ENCODE results near the gene PDLIM7.

Gene PDLIM7

DNA sequence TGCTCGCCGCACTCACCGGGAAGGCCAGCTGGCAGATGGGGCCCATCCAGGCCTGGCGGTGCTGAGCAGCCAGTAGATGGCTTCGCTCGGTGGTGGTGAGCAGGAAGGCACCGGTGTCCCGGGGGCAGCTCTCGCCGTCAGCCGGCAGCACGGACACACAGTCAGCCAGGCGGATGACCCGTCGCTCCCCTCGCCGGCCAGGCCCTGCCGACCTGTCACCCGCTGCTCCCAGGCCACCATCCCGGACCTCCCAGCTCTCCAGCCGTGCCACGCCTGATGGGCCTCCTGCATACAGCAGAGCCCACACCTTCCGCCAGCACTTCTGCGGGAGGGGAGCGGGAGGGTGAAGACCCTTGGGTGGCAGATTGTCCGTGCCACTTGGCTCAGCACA lies 10.8 kb upstream of the PDLIM7 start:
- no peaks in the 10 kb centered on the region for H3K27me3 ChIP-seq (ENCODE audit: control insufficient read depth in 1 of 2, insufficient read depth in 1 of 2, low read length in 2 of 2)
- H3K4me3 ChIP-seq (ENCODE audit: insufficient read depth in 1 of 2, low read depth in 1 of 2, low read length in 2 of 2): no peak overlapping the region
- H2AK5ac ChIP-seq (ENCODE audit: low read length, severe bottlenecking): no peak overlapping the region
- WGBS: 97% methylated on average over 26 of the region's 26 CpGs
- H2BK5ac ChIP-seq (ENCODE audit: low read depth, low read length, poor library complexity, severe bottlenecking): no peak overlapping the region
- no peak for DNase-seq
- H3K4me1 ChIP-seq (ENCODE audit: control insufficient read depth, insufficient read depth, low read depth, low read length): peaks cover 6% of the 10 kb centered on the region
- no peak overlapping the region for H4K91ac ChIP-seq (ENCODE audit: low read length)
- H3K4ac ChIP-seq (ENCODE audit: low read depth in 1 of 2, low read length in 2 of 2): no peak overlapping the region
- no peak overlapping the region for H2AFZ ChIP-seq (ENCODE audit: low read depth, low read length)
- no peak overlapping the region for H3K23ac ChIP-seq (ENCODE audit: low read length in 2 of 2)
- no peak overlapping the region for H3K27ac ChIP-seq (ENCODE audit: low read length, poor library complexity, severe bottlenecking)
- H2BK120ac ChIP-seq (ENCODE audit: low read depth, low read length): no peak overlapping the region
- H2BK12ac ChIP-seq (ENCODE audit: low read length in 2 of 2): no peak overlapping the region
- H3K36me3 ChIP-seq (ENCODE audit: control insufficient read depth in 1 of 2, insufficient read depth in 2 of 2, low read depth in 1 of 2, low read length in 2 of 2): peaks cover 30 to 75% of the 10 kb centered on the region in 2 experiments
- H3K9ac ChIP-seq (ENCODE audit: low read length): no peak overlapping the region
- H3K4me2 ChIP-seq (ENCODE audit: low read length, poor library complexity, severe bottlenecking): no peak overlapping the region
- no peaks in the 10 kb centered on the region for H3K9me3 ChIP-seq (ENCODE audit: control insufficient read depth, low read length)
- no peak overlapping the region for H2BK15ac ChIP-seq (ENCODE audit: low read depth, poor library complexity, severe bottlenecking)
- no peak overlapping the region for H3K14ac ChIP-seq (ENCODE audit: low read length in 2 of 2)
- no peak overlapping the region for H4K8ac ChIP-seq (ENCODE audit: low read length)
- H3K18ac ChIP-seq (ENCODE audit: low read depth in 1 of 2, low read length in 2 of 2): no peak overlapping the region
- H3K79me1 ChIP-seq (replicated peaks; ENCODE audit: low read length, poor library complexity, severe bottlenecking): peaks cover 13% of the 10 kb centered on the region

DNA sequence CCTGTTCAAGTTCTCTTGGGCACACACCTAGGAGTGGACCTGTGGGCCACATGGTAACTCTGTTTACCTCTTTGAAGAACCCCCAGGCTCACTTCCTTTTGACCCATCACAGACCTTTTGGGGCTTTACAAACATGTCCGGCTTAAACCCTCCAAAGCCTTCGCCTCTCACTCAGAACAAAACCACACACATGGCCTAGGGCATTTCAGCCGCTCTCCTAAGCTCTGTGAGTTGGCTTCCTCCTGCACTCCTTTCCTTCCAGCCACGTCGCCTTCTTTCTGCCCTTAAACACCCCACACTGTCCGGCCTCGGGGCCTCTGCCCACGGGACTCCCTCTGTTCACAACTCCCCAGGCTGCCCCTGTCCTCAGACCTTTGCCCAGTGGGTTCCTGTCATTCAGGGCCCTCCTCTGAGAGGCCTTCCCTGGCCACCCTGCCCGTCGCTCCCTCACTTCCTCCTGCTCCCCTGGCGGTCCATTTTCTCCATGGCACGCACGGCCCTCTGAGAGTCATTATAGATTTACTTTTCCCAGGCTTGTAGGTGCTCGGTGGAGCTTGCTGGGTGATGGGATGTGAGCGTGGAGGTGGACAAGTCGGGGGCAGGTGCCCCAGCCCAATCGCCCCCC lies 10.3 kb upstream of the PDLIM7 start:
- H3K14ac ChIP-seq (ENCODE audit: low read length in 2 of 2): no peak overlapping the region
- H2BK120ac ChIP-seq (ENCODE audit: low read depth, low read length): no peak overlapping the region
- no peak overlapping the region for H3K18ac ChIP-seq (ENCODE audit: low read depth in 1 of 2, low read length in 2 of 2)
- no peak overlapping the region for H2BK5ac ChIP-seq (ENCODE audit: low read depth, low read length, poor library complexity, severe bottlenecking)
- no peak overlapping the region for H3K9ac ChIP-seq (ENCODE audit: low read length)
- H3K4ac ChIP-seq (ENCODE audit: low read depth in 1 of 2, low read length in 2 of 2): no peak overlapping the region
- H4K8ac ChIP-seq (ENCODE audit: low read length): no peak overlapping the region
- H3K27me3 ChIP-seq (ENCODE audit: control insufficient read depth in 1 of 2, insufficient read depth in 1 of 2, low read length in 2 of 2): no peaks in the 10 kb centered on the region
- H2BK12ac ChIP-seq (ENCODE audit: low read length in 2 of 2): no peak overlapping the region
- no peak overlapping the region for H3K4me3 ChIP-seq (ENCODE audit: insufficient read depth in 1 of 2, low read depth in 1 of 2, low read length in 2 of 2)
- peaks cover 25 to 75% of the 10 kb centered on the region in 2 experiments for H3K36me3 ChIP-seq (ENCODE audit: control insufficient read depth in 1 of 2, insufficient read depth in 2 of 2, low read depth in 1 of 2, low read length in 2 of 2)
- H3K79me1 ChIP-seq (replicated peaks; ENCODE audit: low read length, poor library complexity, severe bottlenecking): peaks cover 10% of the 10 kb centered on the region
- no peak overlapping the region for H3K4me2 ChIP-seq (ENCODE audit: low read length, poor library complexity, severe bottlenecking)
- no peak overlapping the region for H2AK5ac ChIP-seq (ENCODE audit: low read length, severe bottlenecking)
- H3K23ac ChIP-seq (ENCODE audit: low read length in 2 of 2): no peak overlapping the region
- H2BK15ac ChIP-seq (ENCODE audit: low read depth, poor library complexity, severe bottlenecking): no peak overlapping the region
- no peaks in the 10 kb centered on the region for H3K9me3 ChIP-seq (ENCODE audit: control insufficient read depth, low read length)
- DNase-seq: no peak
- peaks cover 9% of the 10 kb centered on the region for H3K4me1 ChIP-seq (ENCODE audit: control insufficient read depth, insufficient read depth, low read depth, low read length)
- WGBS: 92% methylated on average over 17 of the region's 17 CpGs
- H3K27ac ChIP-seq (ENCODE audit: low read length, poor library complexity, severe bottlenecking): no peak overlapping the region
- no peak overlapping the region for H2AFZ ChIP-seq (ENCODE audit: low read depth, low read length)
- no peak overlapping the region for H4K91ac ChIP-seq (ENCODE audit: low read length)

DNA sequence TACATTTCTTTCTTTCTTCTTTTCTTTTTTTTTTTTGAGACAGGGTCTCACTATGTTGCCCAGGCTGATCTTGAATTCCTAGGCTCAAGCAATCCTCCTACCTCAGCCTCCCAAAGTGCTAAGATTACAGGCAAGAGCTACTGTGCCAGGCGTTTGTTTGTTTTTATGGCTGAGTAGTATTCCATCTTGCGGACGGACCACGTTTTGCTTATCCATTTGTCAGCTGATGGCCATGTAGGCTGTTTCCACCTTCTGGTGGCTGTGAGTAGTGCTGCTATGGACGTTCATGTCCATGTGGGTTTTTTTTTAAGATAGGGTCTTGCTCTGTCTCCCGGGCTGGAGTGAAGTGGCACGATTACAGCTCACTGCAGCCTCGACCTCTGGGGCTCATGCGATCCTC lies 9.8 kb upstream of the PDLIM7 start:
- H3K4me2 ChIP-seq (ENCODE audit: low read length, poor library complexity, severe bottlenecking): no peak overlapping the region
- 90% methylated on average over 9 of the region's 9 CpGs for WGBS
- peaks cover 9% of the 10 kb centered on the region for H3K4me1 ChIP-seq (ENCODE audit: control insufficient read depth, insufficient read depth, low read depth, low read length)

DNA sequence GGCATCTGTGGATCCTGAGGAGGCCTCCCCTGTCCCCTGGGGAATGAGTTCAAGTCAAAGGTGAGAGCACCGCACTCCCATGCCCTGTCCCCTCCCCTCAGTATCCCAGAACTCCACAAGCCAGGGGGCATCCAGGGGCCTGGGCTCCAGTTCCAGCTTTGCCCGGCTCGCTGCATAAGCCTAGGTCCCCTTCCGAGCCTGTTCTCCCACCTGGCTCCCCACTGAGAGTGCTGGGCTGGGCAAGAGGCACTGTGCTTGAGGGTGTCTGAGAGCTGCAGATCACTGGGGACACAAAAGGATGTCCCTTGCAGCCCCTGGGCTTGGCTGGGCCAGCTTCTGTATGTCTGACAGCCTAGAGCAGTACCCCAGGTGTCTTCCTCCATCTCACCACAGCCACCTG lies 7.7 kb upstream of the PDLIM7 start:
- H3K36me3 ChIP-seq (ENCODE audit: control insufficient read depth in 1 of 2, insufficient read depth in 2 of 2, low read depth in 1 of 2, low read length in 2 of 2): peaks cover 0 to 50% of the 10 kb centered on the region in 2 experiments
- no peak overlapping the region for H2AFZ ChIP-seq (ENCODE audit: low read depth, low read length)
- H3K4me3 ChIP-seq (ENCODE audit: insufficient read depth in 1 of 2, low read depth in 1 of 2, low read length in 2 of 2): no peak overlapping the region
- H3K23ac ChIP-seq (ENCODE audit: low read length in 2 of 2): no peak overlapping the region
- no peak overlapping the region for H2BK120ac ChIP-seq (ENCODE audit: low read depth, low read length)
- no peak overlapping the region for H2BK5ac ChIP-seq (ENCODE audit: low read depth, low read length, poor library complexity, severe bottlenecking)
- H2BK12ac ChIP-seq (ENCODE audit: low read length in 2 of 2): no peak overlapping the region
- H3K27ac ChIP-seq (ENCODE audit: low read length, poor library complexity, severe bottlenecking): no peak overlapping the region
- no peak overlapping the region for H3K9ac ChIP-seq (ENCODE audit: low read length)
- H3K79me1 ChIP-seq (replicated peaks; ENCODE audit: low read length, poor library complexity, severe bottlenecking): peaks cover 1% of the 10 kb centered on the region
- H3K18ac ChIP-seq (ENCODE audit: low read depth in 1 of 2, low read length in 2 of 2): no peak overlapping the region
- no peak overlapping the region for H2BK15ac ChIP-seq (ENCODE audit: low read depth, poor library complexity, severe bottlenecking)
- peaks cover 16% of the 10 kb centered on the region for H3K4me1 ChIP-seq (ENCODE audit: control insufficient read depth, insufficient read depth, low read depth, low read length)
- H3K27me3 ChIP-seq (ENCODE audit: control insufficient read depth in 1 of 2, insufficient read depth in 1 of 2, low read length in 2 of 2): no peaks in the 10 kb centered on the region
- no peak overlapping the region for H4K8ac ChIP-seq (ENCODE audit: low read length)
- H4K91ac ChIP-seq (ENCODE audit: low read length): no peak overlapping the region
- no peak overlapping the region for H3K4ac ChIP-seq (ENCODE audit: low read depth in 1 of 2, low read length in 2 of 2)
- DNase-seq: no peak
- WGBS: 93% methylated on average over 2 of the region's 4 CpGs
- no peak overlapping the region for H3K4me2 ChIP-seq (ENCODE audit: low read length, poor library complexity, severe bottlenecking)
- H3K14ac ChIP-seq (ENCODE audit: low read length in 2 of 2): no peak overlapping the region
- H3K9me3 ChIP-seq (ENCODE audit: control insufficient read depth, low read length): no peaks in the 10 kb centered on the region
- no peak overlapping the region for H2AK5ac ChIP-seq (ENCODE audit: low read length, severe bottlenecking)

More for the DNA sequence above, 9.8 kb upstream of the PDLIM7 start:
- Histone ChIP-seq H3K14ac (ENCODE audit: low read length in 2 of 2) (no peak overlapping the region), H2BK120ac (ENCODE audit: low read depth, low read length) (no peak overlapping the region), H3K79me1 (replicated peaks; ENCODE audit: low read length, poor library complexity, severe bottlenecking) (peaks cover 7% of the 10 kb centered on the region), H4K91ac (ENCODE audit: low read length) (no peak overlapping the region), H4K8ac (ENCODE audit: low read length) (no peak overlapping the region), H3K36me3 (ENCODE audit: control insufficient read depth in 1 of 2, insufficient read depth in 2 of 2, low read depth in 1 of 2, low read length in 2 of 2) (peaks cover 19 to 71% of the 10 kb centered on the region in 2 experiments), H3K4me3 (ENCODE audit: insufficient read depth in 1 of 2, low read depth in 1 of 2, low read length in 2 of 2) (no peak overlapping the region), H2BK15ac (ENCODE audit: low read depth, poor library complexity, severe bottlenecking) (no peak overlapping the region), H3K9me3 (ENCODE audit: control insufficient read depth, low read length) (no peaks in the 10 kb centered on the region), H3K23ac (ENCODE audit: low read length in 2 of 2) (no peak overlapping the region), H3K9ac (ENCODE audit: low read length) (no peak overlapping the region), H3K27me3 (ENCODE audit: control insufficient read depth in 1 of 2, insufficient read depth in 1 of 2, low read length in 2 of 2) (no peaks in the 10 kb centered on the region), H2BK5ac (ENCODE audit: low read depth, low read length, poor library complexity, severe bottlenecking) (no peak overlapping the region), H3K18ac (ENCODE audit: low read depth in 1 of 2, low read length in 2 of 2) (no peak overlapping the region), H2AK5ac (ENCODE audit: low read length, severe bottlenecking) (no peak overlapping the region), H3K4ac (ENCODE audit: low read depth in 1 of 2, low read length in 2 of 2) (no peak overlapping the region), H3K27ac (ENCODE audit: low read length, poor library complexity, severe bottlenecking) (no peak overlapping the region), H2AFZ (ENCODE audit: low read depth, low read length) (no peak overlapping the region), H2BK12ac (ENCODE audit: low read length in 2 of 2) (no peak overlapping the region)
- DNase-seq: peak; percentile 56

Measured in mesenchymal stem cell (in vitro differentiated cells and primary cell).